LoVo (cell line): ENCODE measurements around the gene ANKRD61.
"Not testable (repeated sequence)": the region's sequence is repeated elsewhere in the genome, so short reads cannot be mapped to it uniquely, and the experiment has no call there.

ENCODE experiments used
- DNase-seq: peaks from one replicate; pipeline ENCODE4 v3.0.0-alpha.2; 2016; ENCODE audit warnings: low spot score

ANKRD61 gene

GRCh38 chr7:6030988-6031387 is at the start of gene ANKRD61:
ANKRD61 (plus strand) TSS chr7:6031376; CDS start chr7:6031376, 0 bp downstream.
- DNase-seq = no peak

DNA sequence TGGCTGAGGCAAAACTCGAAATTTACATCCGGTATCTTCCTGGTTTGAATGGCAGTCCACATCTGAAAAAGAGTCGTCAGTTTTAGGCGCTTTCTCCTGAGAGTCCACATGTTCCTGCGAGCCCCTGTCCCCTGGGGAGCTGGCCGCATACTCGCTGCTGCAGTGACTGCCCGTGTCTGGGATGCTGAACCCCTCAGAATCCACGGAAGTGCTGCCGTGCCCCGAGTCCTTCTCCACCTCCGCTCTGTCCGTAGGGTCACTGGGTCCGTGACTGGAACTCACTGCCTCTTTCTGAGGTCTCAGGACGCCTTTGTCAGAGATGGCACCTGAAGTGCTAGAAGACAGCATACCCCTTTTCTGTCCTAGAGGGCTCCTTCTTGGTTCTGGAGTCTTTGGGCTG is 44.1 kb upstream of the ANKRD61 start:
- DNase-seq = not testable (repeated sequence)

GRCh38 chr7:5997210-5997808 is 33.9 kb upstream of the ANKRD61 start:
- peak; percentile 52 for DNase-seq

- DNase-seq = no peak
Measured at GRCh38 chr7:6007386-6007785, 23.8 kb upstream of the ANKRD61 start.

DNA sequence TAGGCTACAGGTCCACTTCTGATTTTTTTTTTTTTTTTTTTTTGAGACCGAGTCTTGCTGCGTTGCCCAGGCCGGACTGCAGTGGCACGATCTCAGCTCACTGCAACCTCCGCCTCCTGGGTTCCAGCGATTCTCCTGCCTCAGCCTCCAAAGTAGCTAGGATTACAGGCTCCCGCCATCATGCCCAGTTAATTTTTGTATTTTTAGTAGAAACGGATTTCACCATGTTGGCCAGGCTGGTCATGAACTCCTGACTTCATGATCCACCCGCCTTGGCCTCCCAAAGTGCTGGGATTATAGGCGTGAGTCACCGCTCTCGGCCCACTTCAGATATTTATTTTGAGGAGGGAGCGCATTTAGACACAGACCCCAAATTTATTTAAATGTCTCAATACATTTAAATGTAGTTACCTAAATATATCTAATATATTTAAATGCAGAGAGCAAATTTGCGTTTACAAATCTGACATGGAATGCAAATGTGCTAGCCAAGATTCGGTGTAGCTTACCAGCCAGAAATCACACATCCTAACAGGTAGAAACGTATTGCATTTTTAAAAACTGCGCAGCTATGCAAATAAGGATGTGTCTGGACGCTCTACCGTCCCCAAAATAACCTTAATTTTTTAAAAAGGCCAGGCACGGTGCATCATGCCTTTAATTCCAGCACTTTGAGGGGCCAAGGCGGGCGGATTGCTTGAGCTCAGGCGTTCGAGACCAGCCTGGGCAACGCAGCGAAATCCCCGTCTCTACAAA is 23.2 kb upstream of the ANKRD61 start:
- DNase-seq = not testable (repeated sequence)

DNA sequence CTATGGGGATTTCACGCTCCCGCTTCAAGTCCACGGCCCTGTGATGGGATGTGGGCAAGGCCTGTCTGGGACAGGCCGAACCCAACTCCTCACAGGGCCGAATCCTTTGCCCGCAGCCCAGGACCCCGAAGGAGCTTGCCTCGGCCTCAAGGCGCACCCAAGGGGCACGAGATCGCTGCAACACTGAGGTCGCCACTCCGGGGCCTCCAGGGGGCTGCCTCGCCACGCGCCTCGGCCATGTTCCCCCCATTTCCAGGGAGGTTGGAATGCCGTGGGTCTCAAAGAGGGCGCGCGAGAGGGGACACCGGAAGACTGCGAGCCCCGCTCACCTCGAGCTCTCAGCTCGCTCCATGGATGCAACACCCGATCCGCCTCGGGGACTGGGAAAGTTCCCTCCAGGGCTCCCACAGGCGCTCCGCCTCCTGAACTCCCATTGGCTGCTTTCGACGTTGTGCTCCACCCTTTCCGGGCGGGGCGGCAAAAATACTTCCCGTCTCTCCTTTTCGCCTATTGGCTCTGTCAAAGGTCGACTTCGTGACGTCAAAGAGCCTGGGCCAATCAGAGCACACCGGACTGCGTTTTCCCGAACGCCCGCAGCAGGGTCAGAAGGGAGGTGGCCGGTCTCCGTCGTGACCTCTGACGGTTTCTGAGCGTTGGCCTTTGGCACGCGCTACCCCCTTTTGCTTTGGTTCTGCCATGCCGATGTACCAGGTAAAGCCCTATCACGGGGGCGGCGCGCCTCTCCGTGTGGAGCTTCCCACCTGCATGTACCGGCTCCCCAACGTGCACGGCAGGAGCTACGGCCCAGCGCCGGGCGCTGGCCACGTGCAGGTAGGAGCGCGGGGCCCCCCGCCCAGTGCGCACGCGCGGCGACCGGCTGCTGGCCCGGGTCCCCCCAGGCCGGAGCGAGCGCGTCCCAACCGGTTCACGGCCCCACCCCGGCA is 22.2 kb upstream of the ANKRD61 start, which contains the start of the genes AIMP2 and PMS2:
AIMP2 (plus strand) TSS at position 605 of the 944 bp plus-strand sequence; CDS start at position 697, 92 bp downstream.
PMS2 (minus strand) TSS at position 382 of the 944 bp plus-strand sequence; CDS start at position 352, 30 bp downstream.
- peak; percentile 100 for DNase-seq

- DNase-seq = not testable (repeated sequence)
Measured at GRCh38 chr7:6010370-6010769, 20.8 kb upstream of the ANKRD61 start.

GRCh38 chr7:6011541-6011940 is 19.6 kb upstream of the ANKRD61 start:
- no peak for DNase-seq

- no peak for DNase-seq
Measured at GRCh38 chr7:6012355-6013104, 18.6 kb upstream of the ANKRD61 start.

GRCh38 chr7:6015917-6016652 is 15.1 kb upstream of the ANKRD61 start:
- DNase-seq = peak; percentile 60

DNA sequence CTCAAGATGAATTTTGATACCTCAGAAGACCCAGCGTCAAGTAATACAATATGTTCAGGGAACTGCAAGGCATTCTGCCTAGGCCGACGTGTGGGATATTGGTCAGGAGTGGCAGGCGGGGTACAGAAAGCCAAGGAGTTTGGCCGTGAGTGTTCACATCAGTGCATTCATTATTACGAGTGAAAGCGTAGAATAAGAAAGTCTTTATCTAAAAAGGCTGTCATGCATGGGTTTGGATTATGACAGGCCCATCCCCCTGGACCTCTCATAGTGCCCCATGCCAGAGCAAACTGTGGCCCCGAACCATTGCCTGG is 14.6 kb upstream of the ANKRD61 start:
- no peak for DNase-seq

DNA sequence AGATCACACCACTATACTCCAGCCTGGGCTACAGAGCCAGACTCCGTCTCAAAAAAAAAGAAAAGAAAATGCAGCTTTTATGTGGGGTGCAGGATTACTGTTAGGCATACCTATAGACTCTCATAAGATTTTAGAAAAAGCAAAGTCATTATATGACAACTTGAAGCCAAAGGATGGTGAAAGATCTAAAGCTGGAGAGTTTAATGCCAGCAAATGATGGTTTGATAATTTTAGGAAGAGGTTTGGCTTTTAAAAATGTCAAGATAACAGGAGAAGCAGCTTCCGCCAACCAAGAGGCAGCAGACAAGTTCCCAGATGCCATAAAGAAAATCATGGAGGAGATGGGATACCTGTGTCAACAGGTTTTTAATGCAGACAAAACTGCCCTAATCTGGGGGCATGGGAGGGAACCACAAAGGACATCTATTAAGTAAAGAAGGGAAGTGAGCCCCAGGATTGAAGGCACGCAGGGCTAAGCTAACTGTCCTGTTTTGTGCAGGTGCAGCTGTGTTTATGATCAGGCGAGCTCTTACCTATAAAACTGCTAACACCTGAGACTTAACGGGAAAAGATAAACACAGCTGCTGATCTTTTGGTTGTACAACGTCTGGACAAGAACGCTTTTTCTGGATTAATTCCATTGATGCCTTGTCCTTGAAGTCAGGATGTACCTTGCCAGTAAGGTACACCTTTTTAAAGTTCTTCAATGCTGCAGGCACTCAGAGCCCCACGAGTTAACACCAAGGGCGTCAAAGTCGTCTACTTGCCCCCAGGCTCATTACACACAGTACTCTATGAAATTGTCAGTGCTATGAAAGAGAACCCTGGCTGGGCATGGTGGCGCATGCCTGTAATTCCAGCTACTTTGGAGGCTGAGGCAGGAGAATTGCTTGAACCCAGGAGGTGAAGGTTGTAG is 10.5 kb upstream of the ANKRD61 start:
- no peak for DNase-seq

DNA sequence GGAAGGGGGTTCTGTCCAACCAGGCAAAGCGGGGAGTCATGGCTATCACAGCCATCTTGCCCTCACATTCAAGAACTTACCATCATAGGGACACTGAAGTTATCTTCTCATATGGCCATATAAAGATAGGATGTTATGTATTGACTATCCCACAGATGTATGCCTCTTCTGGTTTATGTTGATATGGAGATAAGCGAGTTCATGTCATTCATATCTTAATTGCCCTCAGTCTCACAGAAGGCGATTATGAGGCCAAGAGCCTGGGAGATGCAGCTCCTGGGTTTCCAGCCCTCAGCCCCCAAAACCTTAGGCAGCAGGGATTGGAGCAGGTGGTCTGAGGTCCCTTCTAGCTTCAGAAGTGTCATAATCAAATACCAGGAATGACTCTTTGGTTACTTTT is 8.5 kb upstream of the ANKRD61 start:
- no peak for DNase-seq

GRCh38 chr7:6023974-6024435 is 7.2 kb upstream of the ANKRD61 start:
- DNase-seq = no peak

GRCh38 chr7:6026011-6026819 is 5.0 kb upstream of the ANKRD61 start:
- peak; percentile 34 for DNase-seq

- no peak for DNase-seq
Measured at GRCh38 chr7:6026820-6027311, 4.3 kb upstream of the ANKRD61 start.

DNA sequence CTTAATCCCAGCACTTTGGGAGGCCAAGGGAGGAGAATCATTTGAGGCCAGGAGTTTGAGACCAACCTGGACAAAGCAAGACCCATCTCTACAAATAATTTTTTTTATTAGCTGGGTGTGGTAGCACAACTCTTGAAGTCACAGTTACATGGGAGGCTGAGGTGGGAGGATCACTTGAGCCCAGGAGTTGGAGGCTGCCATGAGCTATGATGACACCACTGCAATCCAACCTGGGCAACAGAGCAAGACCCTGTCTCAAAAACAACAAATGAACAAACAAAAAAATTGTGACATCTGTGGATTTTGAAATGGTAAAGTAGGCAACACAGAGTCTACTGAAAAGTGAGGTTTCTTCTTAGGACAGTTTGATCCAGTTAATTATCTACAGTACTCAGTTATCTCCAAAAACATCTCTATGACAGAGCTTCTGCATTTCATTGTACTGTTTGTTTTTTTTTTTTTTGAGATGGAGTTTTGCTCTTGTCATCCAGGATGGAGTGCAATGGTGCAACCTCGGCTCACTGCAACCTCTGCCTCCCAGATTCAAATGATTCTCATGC is 3.3 kb upstream of the ANKRD61 start:
- no peak for DNase-seq

DNA sequence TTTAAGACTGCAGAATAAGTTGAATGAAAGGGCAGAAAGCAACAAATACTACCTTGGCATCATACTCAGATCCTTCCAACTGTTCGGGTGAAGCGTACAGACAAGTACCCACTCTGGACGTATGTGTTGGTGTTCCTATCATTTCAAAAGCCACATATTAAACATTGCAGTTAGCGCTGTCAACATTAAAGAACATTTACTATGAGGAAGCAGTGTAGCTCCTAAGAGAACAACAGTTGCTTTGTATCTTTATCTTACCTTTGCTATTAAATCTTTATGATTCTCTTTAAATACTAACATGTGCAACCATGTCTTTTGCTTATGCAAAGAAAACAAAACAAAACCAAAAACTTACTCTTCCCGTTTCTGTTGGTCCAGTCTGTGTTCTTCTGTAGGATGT is 2.6 kb upstream of the ANKRD61 start:
- DNase-seq = no peak
